ENCODE data around the gene ZNF574. TPM values are rescaled to one million over a fixed set of nuclear protein-coding genes. Genes with fewer than 3 reads are reported as not detected.

Gene ZNF574
- total and polyA plus RNA-seq, 2 experiments from 2014 or later, result 19.4 to 61.2 TPM

DNA sequence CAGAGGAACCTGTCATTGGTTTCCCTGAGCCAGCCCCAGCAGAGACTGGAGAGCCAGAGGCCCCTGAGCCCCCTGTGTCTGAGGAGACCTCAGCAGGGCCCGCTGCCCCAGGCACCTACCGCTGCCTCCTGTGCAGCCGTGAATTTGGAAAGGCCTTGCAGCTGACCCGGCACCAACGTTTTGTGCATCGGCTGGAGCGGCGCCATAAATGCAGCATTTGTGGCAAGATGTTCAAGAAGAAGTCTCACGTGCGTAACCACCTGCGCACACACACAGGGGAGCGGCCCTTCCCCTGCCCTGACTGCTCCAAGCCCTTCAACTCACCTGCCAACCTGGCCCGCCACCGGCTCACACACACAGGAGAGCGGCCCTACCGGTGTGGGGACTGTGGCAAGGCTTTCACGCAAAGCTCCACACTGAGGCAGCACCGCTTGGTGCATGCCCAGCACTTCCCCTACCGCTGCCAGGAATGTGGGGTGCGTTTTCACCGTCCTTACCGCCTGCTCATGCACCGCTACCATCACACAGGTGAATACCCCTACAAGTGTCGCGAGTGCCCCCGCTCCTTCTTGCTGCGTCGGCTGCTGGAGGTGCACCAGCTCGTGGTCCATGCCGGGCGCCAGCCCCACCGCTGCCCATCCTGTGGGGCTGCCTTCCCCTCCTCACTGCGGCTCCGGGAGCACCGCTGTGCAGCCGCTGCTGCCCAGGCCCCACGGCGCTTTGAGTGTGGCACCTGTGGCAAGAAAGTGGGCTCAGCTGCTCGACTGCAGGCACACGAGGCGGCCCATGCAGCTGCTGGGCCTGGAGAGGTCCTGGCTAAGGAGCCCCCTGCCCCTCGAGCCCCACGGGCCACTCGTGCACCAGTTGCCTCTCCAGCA lies 4.2 kb downstream of the ZNF574 start:
- no peak for TF ChIP-seq ZNF331 (CRISPR knock-in tag; IDR thresholded peaks at IDR 0.05; ENCODE audit: low read depth)
- no peak for TF ChIP-seq EZH2phosphoT487 (IDR thresholded peaks at IDR 0.05; ENCODE audit: unreplicated experiment)
- no peak for TF ChIP-seq JUNB (IDR thresholded peaks at IDR 0.05; ENCODE audit: unreplicated experiment)
- TF ChIP-seq, protein P1, sequence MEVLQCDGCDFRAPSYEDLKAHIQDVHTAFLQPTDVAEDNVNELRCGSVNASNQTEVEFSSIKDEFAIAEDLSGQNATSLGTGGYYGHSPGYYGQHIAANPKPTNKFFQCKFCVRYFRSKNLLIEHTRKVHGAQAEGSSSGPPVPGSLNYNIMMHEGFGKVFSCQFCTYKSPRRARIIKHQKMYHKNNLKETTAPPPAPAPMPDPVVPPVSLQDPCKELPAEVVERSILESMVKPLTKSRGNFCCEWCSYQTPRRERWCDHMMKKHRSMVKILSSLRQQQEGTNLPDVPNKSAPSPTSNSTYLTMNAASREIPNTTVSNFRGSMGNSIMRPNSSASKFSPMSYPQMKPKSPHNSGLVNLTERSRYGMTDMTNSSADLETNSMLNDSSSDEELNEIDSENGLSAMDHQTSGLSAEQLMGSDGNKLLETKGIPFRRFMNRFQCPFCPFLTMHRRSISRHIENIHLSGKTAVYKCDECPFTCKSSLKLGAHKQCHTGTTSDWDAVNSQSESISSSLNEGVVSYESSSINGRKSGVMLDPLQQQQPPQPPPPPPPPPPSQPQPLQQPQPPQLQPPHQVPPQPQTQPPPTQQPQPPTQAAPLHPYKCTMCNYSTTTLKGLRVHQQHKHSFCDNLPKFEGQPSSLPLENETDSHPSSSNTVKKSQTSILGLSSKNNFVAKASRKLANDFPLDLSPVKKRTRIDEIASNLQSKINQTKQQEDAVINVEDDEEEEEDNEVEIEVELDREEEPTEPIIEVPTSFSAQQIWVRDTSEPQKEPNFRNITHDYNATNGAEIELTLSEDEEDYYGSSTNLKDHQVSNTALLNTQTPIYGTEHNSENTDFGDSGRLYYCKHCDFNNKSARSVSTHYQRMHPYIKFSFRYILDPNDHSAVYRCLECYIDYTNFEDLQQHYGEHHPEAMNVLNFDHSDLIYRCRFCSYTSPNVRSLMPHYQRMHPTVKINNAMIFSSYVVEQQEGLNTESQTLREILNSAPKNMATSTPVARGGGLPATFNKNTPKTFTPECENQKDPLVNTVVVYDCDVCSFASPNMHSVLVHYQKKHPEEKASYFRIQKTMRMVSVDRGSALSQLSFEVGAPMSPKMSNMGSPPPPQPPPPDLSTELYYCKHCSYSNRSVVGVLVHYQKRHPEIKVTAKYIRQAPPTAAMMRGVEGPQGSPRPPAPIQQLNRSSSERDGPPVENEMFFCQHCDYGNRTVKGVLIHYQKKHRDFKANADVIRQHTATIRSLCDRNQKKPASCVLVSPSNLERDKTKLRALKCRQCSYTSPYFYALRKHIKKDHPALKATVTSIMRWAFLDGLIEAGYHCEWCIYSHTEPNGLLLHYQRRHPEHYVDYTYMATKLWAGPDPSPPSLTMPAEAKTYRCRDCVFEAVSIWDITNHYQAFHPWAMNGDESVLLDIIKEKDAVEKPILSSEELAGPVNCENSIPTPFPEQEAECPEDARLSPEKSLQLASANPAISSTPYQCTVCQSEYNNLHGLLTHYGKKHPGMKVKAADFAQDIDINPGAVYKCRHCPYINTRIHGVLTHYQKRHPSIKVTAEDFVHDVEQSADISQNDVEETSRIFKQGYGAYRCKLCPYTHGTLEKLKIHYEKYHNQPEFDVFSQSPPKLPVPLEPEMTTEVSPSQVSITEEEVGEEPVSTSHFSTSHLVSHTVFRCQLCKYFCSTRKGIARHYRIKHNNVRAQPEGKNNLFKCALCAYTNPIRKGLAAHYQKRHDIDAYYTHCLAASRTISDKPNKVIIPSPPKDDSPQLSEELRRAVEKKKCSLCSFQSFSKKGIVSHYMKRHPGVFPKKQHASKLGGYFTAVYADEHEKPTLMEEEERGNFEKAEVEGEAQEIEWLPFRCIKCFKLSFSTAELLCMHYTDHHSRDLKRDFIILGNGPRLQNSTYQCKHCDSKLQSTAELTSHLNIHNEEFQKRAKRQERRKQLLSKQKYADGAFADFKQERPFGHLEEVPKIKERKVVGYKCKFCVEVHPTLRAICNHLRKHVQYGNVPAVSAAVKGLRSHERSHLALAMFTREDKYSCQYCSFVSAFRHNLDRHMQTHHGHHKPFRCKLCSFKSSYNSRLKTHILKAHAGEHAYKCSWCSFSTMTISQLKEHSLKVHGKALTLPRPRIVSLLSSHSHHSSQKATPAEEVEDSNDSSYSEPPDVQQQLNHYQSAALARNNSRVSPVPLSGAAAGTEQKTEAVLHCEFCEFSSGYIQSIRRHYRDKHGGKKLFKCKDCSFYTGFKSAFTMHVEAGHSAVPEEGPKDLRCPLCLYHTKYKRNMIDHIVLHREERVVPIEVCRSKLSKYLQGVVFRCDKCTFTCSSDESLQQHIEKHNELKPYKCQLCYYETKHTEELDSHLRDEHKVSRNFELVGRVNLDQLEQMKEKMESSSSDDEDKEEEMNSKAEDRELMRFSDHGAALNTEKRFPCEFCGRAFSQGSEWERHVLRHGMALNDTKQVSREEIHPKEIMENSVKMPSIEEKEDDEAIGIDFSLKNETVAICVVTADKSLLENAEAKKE (CRISPR knock-in tag; IDR thresholded peaks at IDR 0.05), result no peak
- TF ChIP-seq POLR2AphosphoS5 (IDR thresholded peaks at IDR 0.05; ENCODE audit: low read depth), result no peak; the same call in 1 of the 2 replicates
- no peak for TF ChIP-seq REST (IDR thresholded peaks at IDR 0.05; ENCODE audit: unreplicated experiment)
- no peak for TF ChIP-seq EZH2 (IDR thresholded peaks at IDR 0.05; ENCODE audit: low read depth, unreplicated experiment)
- no peak for TF ChIP-seq STAT1 (IDR thresholded peaks at IDR 0.05; ENCODE audit: unreplicated experiment)
- TF ChIP-seq, protein P2, sequence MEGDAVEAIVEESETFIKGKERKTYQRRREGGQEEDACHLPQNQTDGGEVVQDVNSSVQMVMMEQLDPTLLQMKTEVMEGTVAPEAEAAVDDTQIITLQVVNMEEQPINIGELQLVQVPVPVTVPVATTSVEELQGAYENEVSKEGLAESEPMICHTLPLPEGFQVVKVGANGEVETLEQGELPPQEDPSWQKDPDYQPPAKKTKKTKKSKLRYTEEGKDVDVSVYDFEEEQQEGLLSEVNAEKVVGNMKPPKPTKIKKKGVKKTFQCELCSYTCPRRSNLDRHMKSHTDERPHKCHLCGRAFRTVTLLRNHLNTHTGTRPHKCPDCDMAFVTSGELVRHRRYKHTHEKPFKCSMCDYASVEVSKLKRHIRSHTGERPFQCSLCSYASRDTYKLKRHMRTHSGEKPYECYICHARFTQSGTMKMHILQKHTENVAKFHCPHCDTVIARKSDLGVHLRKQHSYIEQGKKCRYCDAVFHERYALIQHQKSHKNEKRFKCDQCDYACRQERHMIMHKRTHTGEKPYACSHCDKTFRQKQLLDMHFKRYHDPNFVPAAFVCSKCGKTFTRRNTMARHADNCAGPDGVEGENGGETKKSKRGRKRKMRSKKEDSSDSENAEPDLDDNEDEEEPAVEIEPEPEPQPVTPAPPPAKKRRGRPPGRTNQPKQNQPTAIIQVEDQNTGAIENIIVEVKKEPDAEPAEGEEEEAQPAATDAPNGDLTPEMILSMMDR (conservative IDR thresholded peaks at IDR 0.05; ENCODE audit: low read depth in 2 of 2), result no peak
- no peak for TF ChIP-seq CREB1 (CRISPR knock-in tag; IDR thresholded peaks at IDR 0.05; ENCODE audit: low read depth)
- TF ChIP-seq, protein P3, sequence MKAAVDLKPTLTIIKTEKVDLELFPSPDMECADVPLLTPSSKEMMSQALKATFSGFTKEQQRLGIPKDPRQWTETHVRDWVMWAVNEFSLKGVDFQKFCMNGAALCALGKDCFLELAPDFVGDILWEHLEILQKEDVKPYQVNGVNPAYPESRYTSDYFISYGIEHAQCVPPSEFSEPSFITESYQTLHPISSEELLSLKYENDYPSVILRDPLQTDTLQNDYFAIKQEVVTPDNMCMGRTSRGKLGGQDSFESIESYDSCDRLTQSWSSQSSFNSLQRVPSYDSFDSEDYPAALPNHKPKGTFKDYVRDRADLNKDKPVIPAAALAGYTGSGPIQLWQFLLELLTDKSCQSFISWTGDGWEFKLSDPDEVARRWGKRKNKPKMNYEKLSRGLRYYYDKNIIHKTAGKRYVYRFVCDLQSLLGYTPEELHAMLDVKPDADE (IDR thresholded peaks at IDR 0.05), result no peak
- TF ChIP-seq ZNF114 (CRISPR knock-in tag; IDR thresholded peaks at IDR 0.05), result no peak
- no peak for TF ChIP-seq NANOG (IDR thresholded peaks at IDR 0.05; ENCODE audit: borderline replicate concordance)
- Mint-ChIP-seq H3K9me3 (peaks cover 4% of the 10 kb centered on the region; the same call in 2 of the 3 replicates), H3K4me1 (peaks cover 25% of the 10 kb centered on the region), H3K27ac (no peak overlapping the region), H3K27me3 (ENCODE audit: insufficient read depth, low read depth, poor library complexity) (peaks cover 21% of the 10 kb centered on the region), H3K4me3 (no peak overlapping the region), H3K36me3 (ENCODE audit: low read depth) (peaks cover 54% of the 10 kb centered on the region)
- Histone ChIP-seq H3K27me3 (ENCODE audit: insufficient read depth) (no peaks in the 10 kb centered on the region), H3K4me1 (ENCODE audit: insufficient read depth) (peaks cover 14% of the 10 kb centered on the region), H3F3A (replicated peaks; ENCODE audit: low read depth) (peaks cover 9% of the 10 kb centered on the region; the same call in 1 of the 2 replicates), H3K79me2 (replicated peaks; ENCODE audit: insufficient read depth) (peaks cover 36% of the 10 kb centered on the region), H3K4me3 (no peak overlapping the region), H3K9me2 (ENCODE audit: insufficient read depth) (no peaks in the 10 kb centered on the region), H3K36me3 (ENCODE audit: insufficient read depth) (peaks cover 23% of the 10 kb centered on the region; the same call in 1 of the 2 replicates), H4K20me1 (replicated peaks; ENCODE audit: insufficient read depth) (peaks cover 22% of the 10 kb centered on the region), H3K27ac (ENCODE audit: low read depth) (no peak overlapping the region), H3K4me2 (no peak overlapping the region), H2AFZ (no peak overlapping the region)
- ATAC-seq (no peak), DNase-seq (ENCODE audit: low spot score) (no peak)
